ENCODE measurements around the gene TGM5.
"Not testable (repeated sequence)": the region's sequence is repeated elsewhere in the genome, so short reads cannot be mapped to it uniquely, and the experiment has no call there.

The TGM5 gene

DNA sequence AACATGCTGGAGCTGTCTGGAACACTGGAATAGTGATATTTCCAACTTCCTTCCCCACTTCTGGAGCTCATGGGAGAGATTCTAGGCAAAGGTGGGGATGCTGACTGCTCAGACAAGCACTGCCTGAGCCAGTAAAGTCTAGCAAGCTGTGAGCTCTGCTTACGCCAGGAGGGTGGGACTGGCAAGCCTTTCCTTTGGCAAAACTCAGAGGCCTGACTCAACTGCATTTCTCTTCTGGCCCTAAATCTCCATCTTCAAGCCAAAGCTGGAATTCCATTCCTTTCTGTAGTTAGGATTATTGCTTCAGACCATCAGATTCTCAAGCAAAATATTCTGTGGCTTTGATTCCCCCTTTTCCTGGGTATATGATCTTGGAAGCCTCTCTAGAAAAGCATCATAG, 25.6 kb downstream of the TGM5 start:
- H3K36me3 ChIP-seq (ENCODE audit: insufficient read depth, low read length): no peaks in the 10 kb centered on the region
- no peaks in the 10 kb centered on the region for H3K9me3 ChIP-seq (replicated peaks; ENCODE audit: low read length)
- H3K27me3 ChIP-seq (ENCODE audit: control insufficient read depth, insufficient read depth, low read length): peaks cover 80% of the 10 kb centered on the region
- no peak overlapping the region for H3K4me2 ChIP-seq (ENCODE audit: low read length)
- H3K9ac ChIP-seq (ENCODE audit: low read depth, low read length): no peak overlapping the region
- H3K4me1 ChIP-seq (ENCODE audit: control insufficient read depth, insufficient read depth, low read length): no peaks in the 10 kb centered on the region
- H3K4me3 ChIP-seq (ENCODE audit: low read length): no peak overlapping the region

DNA sequence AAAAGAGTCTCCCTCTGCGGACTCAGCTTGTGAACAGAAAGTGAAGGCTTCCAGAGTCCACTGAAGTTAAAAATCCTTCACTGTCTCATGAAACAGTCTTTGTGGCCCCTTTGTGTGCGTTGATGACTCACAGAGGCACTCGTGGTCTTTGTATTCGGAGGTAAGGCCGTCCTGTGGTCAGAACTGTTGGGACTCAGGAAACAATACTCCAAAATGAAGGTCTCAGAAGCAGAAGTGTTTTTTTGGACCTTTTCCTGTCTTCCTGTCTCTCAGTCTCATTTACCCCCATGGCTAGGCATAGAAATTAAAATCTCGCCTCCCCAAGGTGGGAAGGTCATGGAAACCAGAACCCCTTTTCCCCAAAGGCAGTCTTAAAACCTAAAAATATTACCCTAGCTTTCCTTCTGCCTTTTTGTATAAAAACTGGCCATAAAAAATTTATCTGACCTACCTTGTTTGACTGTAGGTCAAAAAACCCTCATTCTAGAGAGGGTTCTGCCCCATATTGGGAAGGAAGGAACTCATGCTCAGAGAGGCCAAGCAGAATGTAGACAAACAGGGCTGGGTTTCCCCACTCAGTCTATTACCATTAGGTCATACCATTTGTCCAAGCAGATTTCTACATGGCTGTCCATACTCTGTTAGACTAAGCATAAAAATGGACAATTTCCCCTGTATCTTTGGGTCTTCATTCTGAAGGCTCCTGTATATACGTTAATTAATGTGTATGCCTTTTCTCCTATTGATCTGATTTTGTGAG, 26.8 kb downstream of the TGM5 start:
- Histone ChIP-seq H3K4me2 (ENCODE audit: low read length) (no peak overlapping the region), H3K9ac (ENCODE audit: low read depth, low read length) (no peak overlapping the region), H3K27me3 (ENCODE audit: control insufficient read depth, insufficient read depth, low read length) (peaks cover 79% of the 10 kb centered on the region), H3K9me3 (replicated peaks; ENCODE audit: low read length) (no peaks in the 10 kb centered on the region), H3K4me3 (ENCODE audit: low read length) (no peak overlapping the region), H3K4me1 (ENCODE audit: control insufficient read depth, insufficient read depth, low read length) (no peaks in the 10 kb centered on the region), H3K36me3 (ENCODE audit: insufficient read depth, low read length) (no peaks in the 10 kb centered on the region)

DNA sequence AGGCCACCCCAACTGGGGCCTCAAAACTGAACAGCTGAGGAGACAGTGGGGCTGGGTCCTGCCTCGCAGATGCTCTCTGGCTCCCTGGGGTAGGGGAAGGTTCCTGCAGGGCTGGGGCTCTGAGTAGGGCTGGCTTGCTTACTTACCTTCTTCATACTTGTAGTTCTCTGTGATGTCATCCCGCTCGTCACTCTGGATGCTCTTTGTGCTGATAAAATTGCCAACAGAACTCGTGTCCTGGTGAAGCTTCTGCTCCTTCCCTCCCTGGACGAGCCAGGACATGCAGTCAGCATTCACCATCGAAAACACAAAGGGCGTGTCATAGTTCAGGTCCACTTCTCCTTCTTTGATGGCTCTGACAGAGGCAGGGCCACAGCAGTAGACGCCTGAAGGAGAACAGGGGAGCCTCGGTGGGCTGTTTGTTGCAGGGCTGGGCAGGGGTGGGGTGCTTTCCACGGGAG, 28.0 kb downstream of the TGM5 start:
- Histone ChIP-seq H3K9me3 (replicated peaks; ENCODE audit: low read length) (no peaks in the 10 kb centered on the region), H3K27me3 (ENCODE audit: control insufficient read depth, insufficient read depth, low read length) (peaks cover 81% of the 10 kb centered on the region), H3K4me1 (ENCODE audit: control insufficient read depth, insufficient read depth, low read length) (no peaks in the 10 kb centered on the region), H3K4me2 (ENCODE audit: low read length) (no peak overlapping the region), H3K4me3 (ENCODE audit: low read length) (no peak overlapping the region), H3K9ac (ENCODE audit: low read depth, low read length) (no peak overlapping the region), H3K36me3 (ENCODE audit: insufficient read depth, low read length) (no peaks in the 10 kb centered on the region)

DNA sequence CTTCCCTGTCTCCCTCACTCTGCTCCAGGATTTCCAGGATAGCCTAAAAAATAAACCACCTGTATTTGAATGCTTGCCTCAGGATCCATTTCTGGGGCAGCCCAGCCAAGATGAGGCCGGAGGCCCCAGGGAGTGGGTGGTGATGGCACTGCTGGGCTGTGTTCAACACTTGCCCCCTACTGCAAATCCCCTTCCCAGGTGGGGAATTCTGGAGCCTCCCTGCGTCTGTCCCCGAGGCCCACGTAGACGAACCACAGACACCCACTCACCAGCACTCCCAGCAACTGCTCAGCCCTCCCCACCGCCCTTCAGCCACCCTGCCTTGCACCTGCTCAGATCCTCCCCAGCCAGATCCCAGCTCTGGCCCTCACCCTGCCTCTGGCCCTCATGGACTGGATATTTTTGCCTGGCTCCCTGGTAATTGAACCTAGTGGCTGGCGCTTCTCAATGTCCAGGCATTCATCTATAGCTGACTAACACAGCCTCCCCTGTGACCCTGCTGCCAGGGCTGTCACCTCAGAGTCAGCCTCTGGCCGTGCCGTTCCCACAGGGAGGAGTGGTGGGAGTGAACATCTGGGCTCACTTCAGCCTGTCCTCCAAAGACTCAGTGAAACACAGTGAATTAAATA, 28.8 kb downstream of the TGM5 start:
- Histone ChIP-seq H3K36me3 (ENCODE audit: insufficient read depth, low read length) (no peaks in the 10 kb centered on the region), H3K9ac (ENCODE audit: low read depth, low read length) (no peak overlapping the region), H3K4me2 (ENCODE audit: low read length) (no peak overlapping the region), H3K4me3 (ENCODE audit: low read length) (no peak overlapping the region), H3K27me3 (ENCODE audit: control insufficient read depth, insufficient read depth, low read length) (peaks cover 81% of the 10 kb centered on the region), H3K9me3 (replicated peaks; ENCODE audit: low read length) (no peaks in the 10 kb centered on the region), H3K4me1 (ENCODE audit: control insufficient read depth, insufficient read depth, low read length) (no peaks in the 10 kb centered on the region)

DNA sequence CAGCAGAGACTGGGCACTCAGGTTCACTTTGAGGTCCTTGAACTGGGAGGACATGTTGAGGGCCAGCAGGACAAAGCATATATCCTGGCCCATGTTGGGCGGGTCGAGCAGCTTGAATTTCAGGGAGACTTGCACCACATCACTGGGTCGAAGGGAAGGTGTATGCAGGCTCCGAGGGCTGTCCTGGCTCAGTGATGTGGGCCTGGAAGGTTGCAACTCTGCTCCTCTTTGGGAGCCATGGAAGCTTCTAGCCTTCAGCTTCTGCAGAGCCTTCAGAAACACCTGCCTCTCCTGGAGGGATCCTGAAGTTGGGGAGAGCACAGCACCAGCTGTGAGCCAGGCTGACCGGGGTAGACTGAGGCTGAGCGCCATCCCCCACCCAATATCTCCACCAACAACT, 31.2 kb downstream of the TGM5 start:
- Histone ChIP-seq H3K27me3 (ENCODE audit: control insufficient read depth, insufficient read depth, low read length) (peaks cover 72% of the 10 kb centered on the region), H3K36me3 (ENCODE audit: insufficient read depth, low read length) (no peaks in the 10 kb centered on the region), H3K4me1 (ENCODE audit: control insufficient read depth, insufficient read depth, low read length) (no peaks in the 10 kb centered on the region), H3K9me3 (replicated peaks; ENCODE audit: low read length) (no peaks in the 10 kb centered on the region), H3K9ac (ENCODE audit: low read depth, low read length) (no peak overlapping the region), H3K4me2 (ENCODE audit: low read length) (no peak overlapping the region), H3K4me3 (ENCODE audit: low read length) (no peak overlapping the region)

DNA sequence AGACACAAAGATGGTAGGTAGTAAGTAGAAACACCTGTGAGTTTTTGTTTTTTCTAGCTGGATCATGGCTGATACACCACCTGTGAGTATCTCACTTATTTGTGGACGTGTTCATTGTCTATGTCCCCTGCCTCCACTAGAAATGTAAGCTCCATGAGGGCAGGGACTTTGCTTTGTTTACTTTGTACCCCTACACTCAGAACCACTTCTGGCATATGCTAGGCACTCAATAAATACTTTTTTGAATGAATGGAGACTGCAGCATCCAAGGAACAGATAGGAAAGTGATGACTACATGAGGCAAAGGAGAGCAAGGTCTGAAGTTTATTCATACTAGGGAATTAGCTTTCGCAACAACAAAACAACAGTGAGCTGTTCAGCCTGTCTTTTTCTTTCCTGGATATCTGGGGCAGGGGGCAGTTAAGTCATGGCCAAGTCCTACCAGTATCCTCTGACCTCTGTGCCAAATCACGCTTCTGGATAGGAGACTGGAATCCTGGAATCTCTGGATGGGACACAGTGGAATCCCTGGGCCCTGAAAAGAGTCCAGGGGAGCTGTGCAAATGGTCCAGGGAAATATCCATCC, 34.3 kb downstream of the TGM5 start:
- peaks cover 70% of the 10 kb centered on the region for H3K27me3 ChIP-seq (ENCODE audit: control insufficient read depth, insufficient read depth, low read length)
- H3K9ac ChIP-seq (ENCODE audit: low read depth, low read length): no peak overlapping the region
- no peaks in the 10 kb centered on the region for H3K4me1 ChIP-seq (ENCODE audit: control insufficient read depth, insufficient read depth, low read length)
- no peaks in the 10 kb centered on the region for H3K36me3 ChIP-seq (ENCODE audit: insufficient read depth, low read length)
- H3K4me3 ChIP-seq (ENCODE audit: low read length): no peak overlapping the region
- H3K9me3 ChIP-seq (replicated peaks; ENCODE audit: low read length): no peaks in the 10 kb centered on the region
- no peak overlapping the region for H3K4me2 ChIP-seq (ENCODE audit: low read length)

DNA sequence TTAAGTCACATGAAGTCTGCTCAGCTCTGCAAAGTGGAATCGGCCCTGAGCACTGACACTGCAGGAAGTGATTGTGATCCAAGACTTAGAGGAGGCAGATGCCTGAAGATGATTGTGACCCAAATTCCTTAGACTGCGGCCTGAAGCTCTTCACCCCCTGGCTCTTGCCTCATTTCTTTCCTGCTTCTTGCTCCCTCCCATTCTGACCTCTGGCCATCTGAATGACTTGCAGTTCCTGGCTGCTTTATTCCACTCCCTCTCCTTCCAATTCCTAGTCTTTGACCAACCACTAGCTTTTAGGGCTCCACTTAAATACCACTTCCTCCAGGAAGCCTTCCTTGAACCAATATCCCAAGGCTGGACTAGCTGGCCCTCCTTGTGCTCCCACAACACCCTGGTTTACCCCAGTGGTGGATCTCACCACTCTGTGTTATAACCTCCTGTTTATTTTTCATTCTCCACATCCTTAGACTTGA, 36.0 kb downstream of the TGM5 start:
- no peaks in the 10 kb centered on the region for H3K4me1 ChIP-seq (ENCODE audit: control insufficient read depth, insufficient read depth, low read length)
- H3K4me3 ChIP-seq (ENCODE audit: low read length): no peak overlapping the region
- H3K36me3 ChIP-seq (ENCODE audit: insufficient read depth, low read length): no peaks in the 10 kb centered on the region
- no peak overlapping the region for H3K4me2 ChIP-seq (ENCODE audit: low read length)
- H3K9ac ChIP-seq (ENCODE audit: low read depth, low read length): no peak overlapping the region
- no peaks in the 10 kb centered on the region for H3K9me3 ChIP-seq (replicated peaks; ENCODE audit: low read length)
- H3K27me3 ChIP-seq (ENCODE audit: control insufficient read depth, insufficient read depth, low read length): peaks cover 63% of the 10 kb centered on the region

DNA sequence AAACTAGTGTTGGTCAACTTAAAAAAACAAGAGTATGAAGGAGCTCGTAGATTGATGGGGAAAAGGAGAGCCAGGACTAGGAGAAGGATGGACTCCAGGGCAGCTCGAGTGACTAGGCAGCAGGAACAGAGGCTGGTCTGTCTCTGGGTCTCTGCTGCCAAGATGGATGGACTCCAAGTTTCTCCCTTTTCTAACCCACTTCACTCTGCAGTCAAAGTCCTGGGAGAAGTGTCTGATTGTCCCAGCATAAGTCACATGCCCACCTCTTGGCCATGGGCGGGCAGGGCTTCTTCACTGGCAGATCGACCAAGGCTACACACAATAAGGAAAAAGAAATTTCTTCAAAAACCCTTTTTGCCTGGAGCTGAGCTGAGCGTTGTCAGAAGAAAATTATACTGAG, 36.8 kb downstream of the TGM5 start:
- Histone ChIP-seq H3K4me3 (ENCODE audit: low read length) (no peak overlapping the region), H3K4me2 (ENCODE audit: low read length) (no peak overlapping the region), H3K4me1 (ENCODE audit: control insufficient read depth, insufficient read depth, low read length) (no peaks in the 10 kb centered on the region), H3K9me3 (replicated peaks; ENCODE audit: low read length) (no peaks in the 10 kb centered on the region), H3K36me3 (ENCODE audit: insufficient read depth, low read length) (no peaks in the 10 kb centered on the region), H3K27me3 (ENCODE audit: control insufficient read depth, insufficient read depth, low read length) (peaks cover 56% of the 10 kb centered on the region), H3K9ac (ENCODE audit: low read depth, low read length) (no peak overlapping the region)

DNA sequence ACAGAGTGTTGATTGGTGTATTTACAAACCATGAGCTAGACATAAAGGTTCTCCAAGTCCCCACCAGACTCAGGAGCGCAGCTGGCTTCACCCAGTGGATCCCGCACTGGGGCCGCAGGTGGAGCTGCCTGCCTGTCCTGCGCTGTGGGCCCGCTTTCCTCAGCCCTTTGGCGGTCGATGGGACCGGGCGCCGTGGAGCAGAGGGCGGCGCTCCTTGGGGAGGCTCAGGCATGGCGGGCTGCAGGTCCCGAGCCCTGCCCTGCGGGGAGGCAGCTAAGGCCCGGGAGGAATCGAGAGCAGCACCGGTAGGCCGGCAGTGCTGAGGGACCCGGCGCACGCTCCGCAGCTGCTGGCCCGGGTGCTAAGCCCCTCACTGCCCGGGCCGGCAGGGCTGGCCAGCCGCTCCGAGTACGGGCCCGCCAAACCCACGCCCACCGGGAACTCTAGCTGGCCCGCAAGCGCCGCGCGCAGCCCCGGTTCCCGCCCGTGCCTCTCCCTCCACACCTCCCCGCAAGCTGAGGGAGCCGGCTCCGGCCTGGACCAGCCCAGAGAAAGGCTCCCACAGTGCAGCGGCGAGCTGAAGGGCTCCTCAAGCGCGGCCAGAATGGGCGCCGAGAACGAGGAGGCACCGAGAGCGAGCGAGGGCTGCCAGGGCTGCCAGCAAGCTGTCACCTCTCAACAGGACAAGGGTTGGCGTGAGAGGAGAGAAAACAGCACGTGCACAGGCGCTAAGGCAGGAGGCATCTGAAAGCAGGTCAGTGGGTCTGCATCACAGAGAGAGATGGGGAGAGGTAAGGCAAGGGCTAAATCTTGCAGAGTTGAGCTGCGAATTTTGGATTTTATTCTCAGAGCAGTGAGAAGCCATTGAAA, 40.1 kb downstream of the TGM5 start:
- no peak overlapping the region for H3K9ac ChIP-seq (ENCODE audit: low read depth, low read length)
- H3K9me3 ChIP-seq (replicated peaks; ENCODE audit: low read length): no peaks in the 10 kb centered on the region

DNA sequence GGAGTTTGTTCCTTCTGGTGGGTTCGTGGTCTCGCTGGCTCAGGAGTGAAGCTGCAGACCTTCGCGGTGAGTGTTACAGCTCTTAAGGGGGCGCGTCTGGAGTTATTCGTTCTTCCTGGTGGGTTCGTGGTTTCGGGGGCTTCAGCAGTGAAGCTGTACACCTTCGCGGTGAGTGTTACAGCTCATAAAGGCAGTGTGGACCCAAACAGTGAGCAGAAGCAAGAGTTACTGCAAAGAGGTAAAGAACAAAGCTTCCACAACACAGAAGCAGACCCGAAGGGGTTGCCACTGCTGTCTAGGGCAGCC, 40.8 kb downstream of the TGM5 start:
- H3K36me3 ChIP-seq (ENCODE audit: insufficient read depth, low read length); H3K4me3 ChIP-seq (ENCODE audit: low read length); H3K4me2 ChIP-seq (ENCODE audit: low read length); H3K9me3 ChIP-seq (replicated peaks; ENCODE audit: low read length); H3K9ac ChIP-seq (ENCODE audit: low read depth, low read length); H3K4me1 ChIP-seq (ENCODE audit: control insufficient read depth, insufficient read depth, low read length): not testable (repeated sequence)
- H3K27me3 ChIP-seq (ENCODE audit: control insufficient read depth, insufficient read depth, low read length): peaks cover 52% of the 10 kb centered on the region

More for the DNA sequence above, 40.1 kb downstream of the TGM5 start:
- Histone ChIP-seq H3K4me2 (ENCODE audit: low read length) (no peak overlapping the region), H3K4me3 (ENCODE audit: low read length) (no peak overlapping the region), H3K27me3 (ENCODE audit: control insufficient read depth, insufficient read depth, low read length) (peaks cover 47% of the 10 kb centered on the region), H3K4me1 (ENCODE audit: control insufficient read depth, insufficient read depth, low read length) (no peaks in the 10 kb centered on the region), H3K36me3 (ENCODE audit: insufficient read depth, low read length) (no peaks in the 10 kb centered on the region)

DNA sequence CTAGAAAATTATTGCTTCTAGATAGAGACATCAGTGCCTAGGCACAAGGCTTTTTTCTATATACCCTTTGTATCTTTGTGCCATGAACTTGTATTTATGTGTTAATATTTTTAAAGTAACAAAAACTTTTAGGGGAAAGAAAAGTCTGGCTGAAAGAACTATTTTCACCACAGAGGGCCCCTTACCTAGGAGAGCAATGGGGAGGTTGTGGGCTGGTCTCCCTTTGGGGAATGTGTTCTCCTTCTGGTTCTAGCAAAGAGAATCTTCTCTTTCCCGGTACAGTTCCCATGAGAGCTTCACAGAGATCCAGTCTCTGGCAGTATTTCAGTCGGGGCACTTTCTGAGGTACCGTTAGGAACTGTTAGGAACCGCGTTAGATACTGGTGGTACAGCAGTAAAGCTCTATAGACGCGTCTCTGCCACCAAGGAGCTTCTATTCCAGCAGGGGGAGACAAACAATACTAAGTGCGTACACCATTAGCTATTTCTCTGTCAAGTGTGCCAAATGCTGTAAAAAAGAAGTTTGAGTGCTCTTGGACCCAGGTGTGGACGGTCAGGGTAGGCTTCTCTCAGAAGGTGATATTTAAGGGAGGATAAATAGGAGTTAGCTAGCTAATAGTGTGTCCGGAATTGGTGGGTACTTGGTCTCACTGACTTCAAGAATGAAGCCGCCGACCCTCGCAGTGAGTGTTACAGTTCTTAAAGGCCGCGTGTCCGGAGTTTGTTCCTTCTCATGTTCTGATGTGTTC, 41.4 kb downstream of the TGM5 start:
- Histone ChIP-seq H3K9ac (ENCODE audit: low read depth, low read length) (no peak overlapping the region), H3K4me3 (ENCODE audit: low read length) (no peak overlapping the region), H3K36me3 (ENCODE audit: insufficient read depth, low read length) (no peaks in the 10 kb centered on the region), H3K4me1 (ENCODE audit: control insufficient read depth, insufficient read depth, low read length) (no peaks in the 10 kb centered on the region), H3K27me3 (ENCODE audit: control insufficient read depth, insufficient read depth, low read length) (peaks cover 52% of the 10 kb centered on the region), H3K9me3 (replicated peaks; ENCODE audit: low read length) (no peaks in the 10 kb centered on the region), H3K4me2 (ENCODE audit: low read length) (no peak overlapping the region)

Measured in skeletal muscle satellite cell (primary cell).